Sigmoid colon (tissue), 7 donors: ENCODE measurements around the gene TLE2. TPM values are rescaled to one million over a fixed set of nuclear protein-coding genes. Genes with fewer than 3 reads are reported as not detected.

ENCODE experiments used
- DNase-seq: peaks from one replicate; pipeline ENCODE4 v3.0.0-alpha.2; 2019
- H3K27ac ChIP-seq, 4 donors: fragments of 200-600 bp; sonication (generic); one replicate each; pipeline ENCODE4 v1.5.1; 2016 to 2019; ENCODE audit warnings: mild to moderate bottlenecking in 1 of 4
- H3K27me3 ChIP-seq, 3 donors: fragments of 200-600 bp; sonication (generic); one replicate each; pipeline ENCODE4 v1.5.1; 2019; ENCODE audit warnings: mild to moderate bottlenecking in 1 of 3
- H3K36me3 ChIP-seq, 4 donors: fragments of 200-600 bp; sonication (generic); one replicate each; pipeline ENCODE4 v1.5.1; 2016 to 2019
- H3K4me1 ChIP-seq, 4 donors: fragments of 200-600 bp; sonication (generic); one replicate each; pipeline ENCODE4 v1.5.1; 2017 to 2019
- H3K4me3 ChIP-seq, 4 donors: fragments of 200-600 bp; sonication (generic); one replicate each; pipeline ENCODE4 v1.5.1; 2017 to 2019; ENCODE audit warnings: mild to moderate bottlenecking in 2 of 4, moderate library complexity in 1 of 4
- H3K9me3 ChIP-seq, 4 donors: fragments of 200-600 bp in 3 of 4; sonication (generic) in 3 of 4; one replicate each; pipeline versions ENCODE4 v1.5.1 to v1.6.1; 2013 to 2019
- CTCF ChIP-seq, 4 experiments: fragments of 450-650 bp in 3 of 4; fragments of 200-600 bp in 1 of 4; IDR thresholded peaks; one replicate each; pipeline ENCODE4 v1.5.1; 2016 to 2019; ENCODE audit warnings: antibody characterized with exemption in 4 of 4, mild to moderate bottlenecking in 3 of 4, moderate library complexity in 2 of 4
- EP300 ChIP-seq, 4 donors: sonication (generic); formaldehyde crosslinking; IDR thresholded peaks; one replicate each; pipeline ENCODE4 v1.6.1; 2017; ENCODE audit warnings: antibody characterized with exemption in 4 of 4
- POLR2A ChIP-seq, 2 donors: fragments of 450-650 bp; IDR thresholded peaks; one replicate each; pipeline ENCODE4 v1.6.1; 2016; ENCODE audit warnings: antibody characterized with exemption in 2 of 2, mild to moderate bottlenecking in 2 of 2, moderate library complexity in 2 of 2
- POLR2AphosphoS5 ChIP-seq, 4 donors: sonication (generic); formaldehyde crosslinking; IDR thresholded peaks; one replicate each; pipeline ENCODE4 v1.6.1; 2017; ENCODE audit warnings: antibody characterized with exemption in 4 of 4
- WGBS, 2 donors: extraction: QIAGEN DNeasy Blood & Tissue Kit; methylation state at CpG; one replicate each; pipeline ENCODE4 v1.1.7; 2013; 5-methylcytosine and 5-hydroxymethylcytosine counted together
- intact Hi-C: fragments of 100-400 bp; cut with DNase I; formaldehyde crosslinking; loops from one replicate; pipeline ENCODE4 v1.15.1; 2023
- polyA plus RNA-seq, 3 donors: library from polyadenylated mRNA; stranded (reverse); fragments of 200-250 nt; gene quantifications; one replicate each; pipeline ENCODE4 v1.2.3, GENCODE V29; 2013
- total RNA-seq, 4 donors: library from RNA; depleted of rRNA; stranded (reverse); fragments of >200 nt; gene quantifications; one replicate each; pipeline ENCODE4 v1.1.0, GENCODE V29; 2016
- donor health status: healthy with polysubstance abuse.
- donor health status: Bipolar disorder and iron deficiency.
- donor health status: healthy.

Gene TLE2
- total and polyA plus RNA-seq, 7 donors = 10.9 to 66.5 (median 27.8) TPM

- intact Hi-C loops = no loop called here
- peaks cover 17 to 64% (median 43%) of the 10 kb centered on the region in 4 donors for H3K36me3 ChIP-seq
- WGBS, 2 donors = 32 to 71% methylated on average over 26 of the region's 26 CpGs
- DNase-seq = peak; percentile 97
- H3K9me3 ChIP-seq = no peaks in the 10 kb centered on the region
- H3K27me3 ChIP-seq = no peaks in the 10 kb centered on the region
- peak overlapping the region; percentile 86 to 99 (median 96) for H3K27ac ChIP-seq
- peak overlapping the region in 1 of 4 donors; percentile 29 for H3K4me3 ChIP-seq
- H3K4me1 ChIP-seq = peaks cover 4 to 67% (median 61%) of the 10 kb centered on the region in 4 donors
- TF ChIP-seq EP300 (IDR thresholded peaks at IDR 0.05) = peak in 1 of 4 donors; percentile 42
- TF ChIP-seq POLR2AphosphoS5 (IDR thresholded peaks at IDR 0.05) = peak; percentile 23 to 69 (median 68)
- TF ChIP-seq POLR2A (IDR thresholded peaks at IDR 0.05) = no peak
- peak in 2 of 4 experiments; percentile 17 to 31 for TF ChIP-seq CTCF (IDR thresholded peaks at IDR 0.05)
Observed at GRCh38 chr19:3057275-3057714, 28.2 kb upstream of the TLE2 start.

- H3K4me1 ChIP-seq = peaks cover 4 to 67% (median 61%) of the 10 kb centered on the region in 4 donors
- DNase-seq = no peak
- H3K4me3 ChIP-seq = peak overlapping the region in 1 of 4 donors; percentile 29
- peak overlapping the region; percentile 86 to 99 (median 96) for H3K27ac ChIP-seq
- intact Hi-C loops = no loop called here
- no peaks in the 10 kb centered on the region for H3K9me3 ChIP-seq
- 43 to 79% methylated on average over 10 of the region's 10 CpGs for WGBS, 2 donors
- H3K27me3 ChIP-seq = no peaks in the 10 kb centered on the region
- H3K36me3 ChIP-seq = peaks cover 17 to 64% (median 43%) of the 10 kb centered on the region in 4 donors
- TF ChIP-seq EP300 (IDR thresholded peaks at IDR 0.05) = no peak
- TF ChIP-seq CTCF (IDR thresholded peaks at IDR 0.05) = no peak
- TF ChIP-seq POLR2A (IDR thresholded peaks at IDR 0.05) = no peak
- no peak for TF ChIP-seq POLR2AphosphoS5 (IDR thresholded peaks at IDR 0.05)
Observed at GRCh38 chr19:3056417-3057088, 27.5 kb upstream of the TLE2 start.

- WGBS, 2 donors = 20 to 63% methylated on average over 31 of the region's 31 CpGs
- TF ChIP-seq CTCF (IDR thresholded peaks at IDR 0.05) (no peak), POLR2AphosphoS5 (IDR thresholded peaks at IDR 0.05) (no peak), EP300 (IDR thresholded peaks at IDR 0.05) (no peak), POLR2A (IDR thresholded peaks at IDR 0.05) (no peak)
- intact Hi-C loops = no loop called here
- Histone ChIP-seq H3K4me3 (no peak overlapping the region), H3K4me1 (peaks cover 4 to 64% (median 59%) of the 10 kb centered on the region in 4 donors), H3K27ac (peak overlapping the region; percentile 86 to 99 (median 96)), H3K9me3 (no peaks in the 10 kb centered on the region), H3K27me3 (no peaks in the 10 kb centered on the region), H3K36me3 (peaks cover 17 to 64% (median 43%) of the 10 kb centered on the region in 4 donors)
- DNase-seq = no peak
Observed at GRCh38 chr19:3055741-3056416, 26.8 kb upstream of the TLE2 start.

- H3K36me3 ChIP-seq = peaks cover 17 to 64% (median 43%) of the 10 kb centered on the region in 4 donors
- H3K9me3 ChIP-seq = no peaks in the 10 kb centered on the region
- DNase-seq = no peak
- intact Hi-C loops = no loop called here
- peaks cover 4 to 57% (median 53%) of the 10 kb centered on the region in 4 donors for H3K4me1 ChIP-seq
- WGBS, 2 donors = 67 to 83% methylated on average over 20 of the region's 20 CpGs
- no peak overlapping the region for H3K4me3 ChIP-seq
- TF ChIP-seq CTCF (IDR thresholded peaks at IDR 0.05) = no peak
- no peak for TF ChIP-seq POLR2A (IDR thresholded peaks at IDR 0.05)
- no peak for TF ChIP-seq EP300 (IDR thresholded peaks at IDR 0.05)
- TF ChIP-seq POLR2AphosphoS5 (IDR thresholded peaks at IDR 0.05) = no peak
- peak overlapping the region; percentile 86 to 99 (median 96) for H3K27ac ChIP-seq
- H3K27me3 ChIP-seq = no peaks in the 10 kb centered on the region
Observed at GRCh38 chr19:3054972-3055740, 26.1 kb upstream of the TLE2 start.
